Activated CD4-positive, alpha-beta T cell treated with anti-CD3 and anti-CD28 coated beads, Interleukin-2, amount 50 U/mL, for 4 hours (primary cell): ENCODE results near the gene B3GAT3.
"Not testable (repeated sequence)": the region's sequence is repeated elsewhere in the genome, so short reads cannot be mapped to it uniquely, and the experiment has no call there.

Source experiments
- DNase-seq, 2 experiments: peaks; one replicate each; pipeline ENCODE4 v3.0.0-alpha.2; 2020

The B3GAT3 gene

DNA sequence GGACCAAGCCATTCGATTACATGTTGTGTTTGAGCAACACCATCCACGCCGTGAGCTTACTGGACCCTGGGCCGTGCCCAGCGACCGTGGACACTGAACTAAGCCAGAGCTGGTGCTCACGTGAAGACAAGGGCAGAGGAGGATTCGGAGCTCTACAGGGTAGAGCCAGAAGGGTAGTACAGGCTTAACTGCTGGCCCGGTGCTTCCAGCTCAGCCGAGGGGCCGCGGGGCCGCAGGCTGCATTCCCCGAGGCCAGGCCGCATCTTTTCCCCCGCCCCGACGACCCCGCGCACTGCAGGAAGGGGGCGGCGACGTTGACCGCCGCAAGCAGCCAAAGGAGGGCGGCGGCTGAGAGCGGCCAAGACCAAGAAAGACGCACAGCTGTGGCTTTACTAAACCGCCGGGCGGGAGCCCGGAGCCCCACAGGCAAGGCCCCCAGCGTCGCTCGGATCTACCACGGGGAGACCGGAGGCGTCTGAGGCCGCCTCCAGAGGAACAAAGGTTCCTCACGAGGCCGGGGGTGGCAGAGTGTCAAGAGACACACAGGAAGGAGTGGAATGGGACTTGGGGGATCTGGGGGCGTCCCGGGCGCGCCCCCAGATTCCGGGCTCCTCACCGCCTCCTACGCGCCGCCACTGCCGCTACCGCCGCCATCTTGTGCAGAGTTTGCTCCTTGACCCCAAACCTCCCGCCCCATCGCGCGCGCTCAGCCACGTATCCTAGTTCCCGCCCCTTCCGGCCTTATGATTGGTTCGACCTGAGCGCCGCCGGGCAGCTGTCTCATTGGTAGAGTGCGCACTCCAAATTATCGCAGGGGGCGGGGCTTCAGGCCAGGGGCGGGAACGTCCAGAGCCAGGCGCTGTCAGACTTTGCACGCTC is 24.4 kb upstream of the B3GAT3 start, which contains the start of gene GANAB:
Gene GANAB (minus strand): TSS at position 668 of the 879 bp plus-strand sequence. CDS start 14 bp downstream, at position 654.
- DNase-seq: peak; percentile 99

DNA sequence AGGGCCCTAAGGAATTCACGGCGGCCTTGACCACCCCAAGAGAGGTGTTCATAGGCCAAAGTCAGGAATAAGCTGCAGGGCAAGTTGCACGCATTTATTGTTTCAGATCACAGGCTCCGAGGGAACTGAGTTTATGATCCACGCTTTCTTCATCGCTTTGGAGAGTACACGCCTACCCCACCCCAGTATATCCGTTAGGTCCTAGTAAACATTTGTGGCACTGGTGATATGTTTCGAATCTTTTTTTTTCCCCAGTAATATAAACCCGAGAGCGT is 23.8 kb upstream of the B3GAT3 start:
- no peak for DNase-seq

DNA sequence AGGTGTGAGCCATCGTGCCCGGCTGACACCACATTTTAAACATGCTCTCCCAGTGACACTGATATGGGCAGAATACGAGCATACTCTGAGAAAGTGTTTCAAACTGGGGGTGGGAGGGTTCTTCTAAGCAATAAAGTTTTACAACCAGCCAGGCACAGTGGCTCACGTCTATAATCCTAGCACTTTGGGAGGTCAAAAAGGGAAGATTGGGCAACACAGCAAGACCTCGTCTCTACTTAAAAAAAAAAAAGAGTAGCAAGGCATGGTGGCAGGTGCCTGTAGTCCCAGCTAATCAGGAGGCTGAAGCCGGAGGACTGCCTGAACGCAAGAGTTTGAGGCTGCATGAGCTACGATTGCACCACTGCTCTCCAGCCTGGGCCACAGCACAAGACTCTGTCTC is 22.4 kb upstream of the B3GAT3 start:
- DNase-seq: no peak

DNA sequence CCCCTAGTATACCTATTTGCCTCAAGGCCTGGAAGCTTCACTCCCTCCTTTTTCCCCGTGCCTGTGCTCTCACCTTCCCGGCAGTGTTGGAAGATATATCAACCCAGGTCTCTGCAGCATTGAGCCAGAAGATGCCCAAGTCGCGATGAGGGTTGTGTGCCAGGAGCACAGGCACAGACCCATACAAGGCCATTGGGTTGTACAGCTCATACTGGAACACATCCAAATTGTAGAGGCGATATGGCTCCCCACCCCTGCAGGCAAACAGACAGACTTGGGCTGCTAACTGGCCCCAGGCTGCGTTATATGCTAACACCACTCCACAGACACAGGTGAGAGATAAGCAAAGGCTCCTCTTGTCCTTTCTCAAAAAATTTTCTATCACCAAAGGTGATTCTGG is 10.7 kb upstream of the B3GAT3 start:
- DNase-seq: no peak

DNA sequence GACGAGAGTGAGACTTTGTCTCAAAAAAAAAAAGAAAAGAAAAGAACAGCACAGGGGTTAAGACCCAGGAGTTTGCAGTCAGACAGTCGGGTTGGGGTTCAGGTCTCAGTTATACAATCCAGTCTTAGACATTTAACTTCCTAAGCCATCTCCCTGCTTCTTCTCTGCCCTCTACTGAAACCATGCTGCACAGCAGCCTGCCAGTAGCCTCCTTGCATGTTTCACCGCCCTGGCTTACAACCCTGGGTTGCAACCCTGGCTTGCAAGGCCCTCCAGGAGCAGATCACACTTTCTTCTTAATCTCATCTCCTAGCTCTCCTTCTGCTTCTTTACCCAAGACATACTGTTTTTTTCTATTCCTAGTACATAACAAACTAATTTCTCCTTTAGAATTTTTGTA is 5.9 kb upstream of the B3GAT3 start:
- no peak for DNase-seq

DNA sequence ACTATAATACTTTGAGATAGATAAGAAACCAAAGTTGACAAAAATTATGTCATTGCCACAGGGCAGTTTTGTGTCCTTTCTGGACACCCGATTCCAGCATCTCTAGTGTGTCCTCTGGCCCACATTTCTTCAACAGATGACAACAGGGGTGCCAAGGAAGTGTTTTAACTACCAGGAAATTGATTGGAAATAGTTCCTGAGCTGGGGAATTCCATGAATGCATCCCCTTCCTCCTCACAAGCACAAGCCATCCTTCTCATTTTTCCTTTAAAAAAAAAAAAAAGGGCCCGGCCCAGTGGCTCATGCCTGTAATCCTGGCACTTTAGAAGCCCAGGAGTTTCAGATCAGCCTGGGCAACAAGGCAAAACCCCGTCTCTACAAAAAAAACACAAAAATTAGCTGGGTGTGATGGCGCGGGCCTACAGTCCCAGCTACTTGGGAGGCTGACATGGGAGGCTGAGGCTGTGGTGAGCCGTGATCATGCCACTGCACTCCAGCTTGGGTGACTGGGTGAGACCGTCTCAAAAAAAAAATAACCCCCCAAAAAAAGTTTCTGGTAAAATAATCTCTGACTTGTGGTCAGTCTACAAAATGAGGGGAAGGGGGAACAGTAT is 797 bp upstream of the B3GAT3 start:
- no peak for DNase-seq

DNA sequence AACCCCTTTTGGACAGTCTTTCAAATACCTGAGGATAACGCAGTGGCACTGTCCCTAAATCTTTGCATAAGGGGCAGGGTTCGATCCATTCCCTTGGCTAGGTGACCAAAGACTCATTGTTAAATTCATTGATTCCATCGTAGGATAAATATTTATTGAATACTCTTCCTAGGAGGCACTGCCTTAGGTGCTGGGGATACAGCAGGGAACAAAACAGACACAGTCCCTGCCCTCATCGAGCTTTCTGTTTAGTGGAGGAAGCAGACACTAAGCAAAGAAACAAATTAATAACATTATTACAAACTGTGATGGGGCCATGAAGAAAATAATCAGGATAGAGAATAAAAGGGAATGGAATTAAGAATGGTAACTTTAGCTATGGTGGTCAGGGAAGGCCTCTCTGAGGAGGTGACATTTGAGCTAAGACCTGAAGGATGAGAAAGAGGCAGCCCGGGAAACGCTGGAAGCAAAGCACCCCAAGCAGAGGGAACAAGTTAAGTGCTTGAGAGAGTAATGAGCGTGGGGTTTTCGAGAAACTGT is 689 bp downstream of the B3GAT3 start:
- no peak for DNase-seq

DNA sequence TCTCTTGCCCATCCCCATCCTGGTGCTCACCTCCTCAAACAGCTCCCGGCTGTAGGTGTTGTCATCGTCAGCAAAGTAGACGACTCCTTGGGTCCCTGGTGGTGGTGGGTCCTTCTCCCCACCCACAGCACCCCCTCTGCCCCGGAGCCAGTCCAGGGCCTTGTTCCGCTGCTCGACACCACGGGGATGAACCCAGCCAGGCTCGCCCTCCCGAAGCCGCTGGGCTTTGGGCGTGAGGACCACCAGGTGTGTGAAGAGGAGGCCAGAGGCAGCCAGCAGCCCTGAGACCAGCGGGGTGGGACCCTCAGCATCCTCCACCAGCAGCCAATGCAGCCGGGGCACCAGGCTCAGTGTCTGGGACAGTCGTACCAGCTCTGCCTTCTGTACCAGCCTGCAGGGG is 4.8 kb downstream of the B3GAT3 start:
- not testable (repeated sequence) for DNase-seq

DNA sequence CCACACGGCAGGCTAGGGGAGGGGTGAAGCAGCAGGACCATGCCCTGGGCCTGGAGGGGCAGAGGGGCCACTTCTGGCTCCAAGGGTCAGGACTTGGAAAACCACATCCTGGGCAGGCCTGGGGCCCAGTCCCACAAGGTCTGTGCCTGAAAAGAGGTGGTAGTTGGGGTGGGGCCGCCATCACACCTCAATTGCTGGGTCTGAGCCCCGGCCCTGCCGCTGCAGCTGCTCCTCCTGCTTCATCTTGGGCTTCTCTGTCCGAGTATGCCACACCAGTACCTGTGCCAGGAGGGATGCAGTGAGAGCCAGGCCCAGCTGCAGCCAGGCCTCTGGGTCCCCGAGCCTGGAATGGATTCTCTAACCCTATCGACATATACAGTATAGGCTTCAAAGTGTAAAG is 6.3 kb downstream of the B3GAT3 start:
- DNase-seq: no peak

DNA sequence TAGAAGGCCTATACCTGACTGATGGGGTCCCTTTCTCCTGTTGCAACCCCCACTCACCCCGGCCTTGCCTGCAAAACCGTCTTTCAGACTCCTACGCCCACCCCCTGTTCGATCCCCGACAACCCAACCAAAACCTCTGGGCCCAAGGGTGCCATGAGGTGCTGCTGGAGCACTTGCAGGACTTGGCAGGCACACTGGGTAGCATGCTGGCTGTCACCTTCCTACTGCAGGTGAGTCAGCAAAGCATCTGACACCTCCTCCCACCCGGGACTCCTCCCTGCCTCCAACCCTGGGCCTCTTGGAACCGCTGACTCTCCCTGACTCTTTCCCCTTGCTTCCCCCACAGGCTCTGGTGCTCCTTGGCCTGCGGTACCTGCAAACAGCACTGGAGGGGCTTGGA is 7.5 kb downstream of the B3GAT3 start:
- peak; percentile 28 to 36 for DNase-seq

DNA sequence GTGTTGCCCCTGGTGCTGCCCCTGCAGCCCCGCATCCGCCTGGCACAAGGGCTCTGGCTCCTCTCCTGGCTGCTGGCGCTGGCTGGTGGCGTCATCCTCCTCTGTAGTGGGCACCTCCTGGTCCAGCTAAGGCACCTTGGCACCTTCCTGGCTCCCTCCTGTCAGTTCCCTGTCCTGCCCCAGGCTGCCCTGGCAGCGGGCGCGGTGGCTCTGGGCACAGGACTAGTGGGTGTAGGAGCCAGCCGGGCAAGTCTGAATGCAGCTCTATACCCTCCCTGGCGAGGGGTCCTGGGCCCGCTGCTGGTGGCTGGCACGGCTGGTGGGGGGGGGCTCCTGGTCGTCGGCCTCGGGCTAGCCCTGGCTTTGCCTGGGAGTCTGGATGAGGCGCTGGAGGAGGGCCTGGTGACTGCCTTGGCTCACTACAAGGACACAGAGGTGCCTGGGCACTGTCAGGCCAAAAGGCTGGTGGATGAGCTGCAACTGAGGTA is 8.5 kb downstream of the B3GAT3 start:
- no peak for DNase-seq

DNA sequence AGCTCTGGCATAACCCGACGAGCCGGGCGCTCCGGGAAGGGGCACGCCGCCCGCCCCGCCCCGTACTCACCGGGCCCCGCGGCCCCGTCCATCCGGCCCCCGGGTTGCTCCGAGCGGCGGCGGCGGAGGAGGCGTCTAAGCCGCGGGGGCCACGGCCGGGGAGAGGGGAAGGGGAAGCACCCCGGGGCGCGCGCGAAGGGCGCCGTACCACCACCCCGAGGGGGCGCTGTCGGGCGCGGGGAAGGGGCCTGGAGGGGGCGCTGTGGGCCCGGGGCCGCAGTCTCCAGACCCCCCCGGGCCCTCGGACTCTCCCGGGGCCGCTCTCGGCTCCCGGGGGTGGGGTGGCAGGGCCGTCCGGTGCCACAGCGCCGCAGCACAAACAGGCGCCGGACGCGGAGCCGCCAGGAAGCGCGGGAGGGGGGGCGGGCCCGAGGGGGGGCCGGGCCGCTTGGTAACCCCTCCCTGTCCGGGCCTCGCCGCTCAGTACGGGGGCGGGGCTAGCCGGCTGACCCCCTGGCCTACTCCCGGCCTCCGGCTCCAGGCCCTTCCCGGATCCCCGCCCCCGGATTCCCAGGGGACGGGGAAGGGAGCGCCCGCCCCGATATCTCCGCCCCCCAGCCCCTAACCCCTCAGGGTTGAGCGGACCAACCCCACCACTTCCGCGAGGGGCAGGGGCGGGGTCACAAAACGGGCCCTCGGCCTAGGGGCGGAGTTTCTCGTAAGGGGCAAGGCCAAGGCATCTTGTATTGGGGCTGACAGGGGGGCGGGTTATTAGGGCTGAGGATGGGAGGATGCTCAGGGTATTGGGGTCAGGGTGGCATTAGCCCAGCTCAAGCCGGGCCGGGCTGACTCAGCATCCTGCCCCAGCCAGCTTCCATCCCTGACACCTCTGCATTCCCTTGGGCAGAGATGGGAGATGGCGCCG is 9.2 kb downstream of the B3GAT3 start, which contains the start of the genes EML3 and ROM1:
Gene EML3 (minus strand): TSS at position 410 of the 925 bp plus-strand sequence. CDS start 318 bp downstream, at position 92.
Gene ROM1 (plus strand): TSS at position 892 of the 925 bp plus-strand sequence. CDS start 25 bp downstream, at position 917.
- peak; percentile 85 to 88 for DNase-seq

DNA sequence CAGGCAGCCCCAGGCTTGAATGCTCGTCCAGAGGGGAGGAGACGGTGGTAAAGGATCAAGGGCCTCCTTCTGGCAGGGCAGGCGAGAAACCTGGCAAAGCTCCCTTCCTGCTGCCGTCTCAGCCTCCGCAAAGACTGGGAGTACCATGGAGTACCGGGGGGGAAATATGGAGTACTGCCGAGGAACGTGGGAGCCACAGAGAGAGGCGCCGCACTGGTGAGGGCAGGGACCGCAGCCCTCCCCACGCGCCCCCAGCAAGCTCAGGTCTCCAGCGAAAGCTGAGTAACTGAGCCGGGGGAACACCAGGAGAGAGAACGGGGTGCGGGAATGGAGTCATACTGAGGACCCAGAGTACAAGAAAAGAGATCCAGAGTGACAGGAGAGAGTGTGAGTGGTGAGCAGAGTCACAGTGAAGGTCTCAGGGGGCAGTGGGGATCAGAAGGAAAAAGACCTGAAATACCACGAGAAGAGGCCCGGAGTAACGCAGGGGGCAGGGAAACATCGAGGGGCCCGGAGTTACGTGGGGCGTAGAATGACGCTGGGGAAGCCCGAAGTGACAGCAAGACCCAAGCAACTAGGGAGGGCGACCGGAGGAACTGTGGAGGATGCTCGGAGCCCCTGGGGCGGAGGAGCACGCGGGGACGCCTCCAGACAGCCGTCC is 10.0 kb downstream of the B3GAT3 start:
- peak; percentile 38 to 42 for DNase-seq

DNA sequence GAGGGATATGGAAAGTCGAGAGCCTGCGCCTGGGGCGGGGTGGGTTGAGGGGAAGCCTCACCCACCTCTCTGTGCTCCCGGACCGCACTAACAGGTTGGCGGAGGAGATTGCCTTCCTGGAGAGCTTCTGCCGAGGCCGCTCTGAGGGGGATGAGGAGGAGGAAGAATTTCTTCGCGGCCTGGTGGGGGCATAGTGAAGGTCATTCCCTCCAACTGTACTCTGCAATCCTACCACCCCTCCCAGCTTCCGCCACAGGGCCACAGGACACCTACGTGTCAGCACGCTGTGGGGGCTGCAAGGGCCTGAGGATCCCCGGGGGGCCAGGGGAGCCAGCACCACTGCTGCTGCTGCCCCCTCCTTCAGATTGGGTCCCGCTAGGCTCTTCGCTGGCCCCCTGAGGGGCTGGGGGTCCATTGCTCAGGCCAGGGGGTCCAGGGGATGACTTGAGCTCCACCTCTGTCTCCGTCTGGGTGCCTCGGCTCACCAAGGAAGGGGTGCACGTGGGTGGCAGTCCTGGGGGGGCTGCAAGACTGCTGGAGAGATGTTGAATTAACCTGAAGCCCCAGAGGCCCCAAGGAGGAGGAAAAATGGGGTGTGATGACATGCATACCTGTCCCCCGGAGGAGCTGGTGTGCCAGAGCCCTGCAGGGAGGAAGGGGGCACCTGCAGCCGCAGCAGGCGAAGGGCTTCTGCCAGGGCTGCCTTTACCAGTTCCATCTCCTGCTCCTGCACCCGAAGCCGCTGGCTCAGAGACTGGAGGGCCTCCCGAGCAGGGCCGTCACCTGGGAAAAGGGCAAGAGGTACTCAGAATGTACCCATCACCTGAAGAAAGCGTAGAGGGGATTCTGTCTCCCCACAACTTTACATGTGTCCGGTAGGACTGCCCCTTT is 10.7 kb downstream of the B3GAT3 start:
- no peak for DNase-seq

DNA sequence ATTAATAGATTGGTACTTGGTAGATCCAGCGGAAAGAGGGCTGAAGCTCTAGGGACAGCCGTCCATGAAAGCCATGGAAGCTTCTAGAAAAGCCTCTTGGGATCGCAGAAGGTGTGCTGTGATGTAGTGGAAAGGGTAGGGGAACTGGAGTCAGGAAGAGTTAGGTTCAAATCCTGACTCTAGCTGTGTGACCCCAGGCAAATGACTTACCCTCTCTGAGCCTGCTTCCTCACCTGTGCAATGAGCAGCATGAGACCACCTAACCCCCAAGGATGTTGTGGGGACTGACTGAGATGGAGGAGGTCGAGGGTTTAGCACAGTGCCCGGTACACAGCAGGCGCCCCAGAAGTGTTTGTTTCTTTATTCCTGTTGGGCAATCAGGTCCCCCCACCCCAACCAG is 11.4 kb downstream of the B3GAT3 start:
- no peak for DNase-seq

DNA sequence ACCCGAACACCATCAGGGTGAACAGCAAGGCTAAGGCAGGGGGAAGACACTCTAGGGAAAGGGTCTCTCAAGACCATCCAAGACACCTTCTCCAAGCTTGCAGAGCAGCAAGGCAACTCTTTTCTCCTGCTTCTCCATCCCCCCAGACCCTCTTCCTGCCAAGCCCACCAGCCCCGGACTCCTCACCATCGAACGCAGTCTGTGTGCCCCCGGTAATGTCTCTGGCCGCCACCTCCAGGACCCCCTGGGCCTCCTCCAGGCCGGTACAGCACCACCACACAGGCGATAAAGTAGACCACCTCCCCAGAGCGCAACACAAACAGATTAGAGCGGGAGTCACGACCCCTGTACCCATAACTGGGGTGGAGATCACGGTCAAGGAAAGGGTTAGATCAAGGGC is 13.0 kb downstream of the B3GAT3 start:
- no peak for DNase-seq

DNA sequence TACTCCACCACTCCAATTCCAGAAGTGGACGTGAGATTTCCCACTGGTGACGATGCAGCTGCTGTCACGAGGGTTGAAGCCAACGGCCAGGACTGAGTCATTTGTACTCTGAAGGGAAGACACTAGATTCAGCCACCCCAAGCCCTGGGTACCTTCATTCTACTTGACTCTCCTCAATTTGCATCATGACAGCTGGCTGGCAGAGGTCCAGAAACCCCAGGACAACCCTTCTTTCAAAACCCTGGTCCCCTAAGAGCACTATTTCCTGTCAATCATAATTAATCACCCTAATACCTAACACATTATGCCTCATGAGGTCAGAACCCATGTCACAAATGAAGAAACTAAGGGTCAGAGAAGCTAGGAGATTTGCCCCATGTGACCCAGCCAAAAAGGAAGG is 14.1 kb downstream of the B3GAT3 start:
- DNase-seq: no peak

DNA sequence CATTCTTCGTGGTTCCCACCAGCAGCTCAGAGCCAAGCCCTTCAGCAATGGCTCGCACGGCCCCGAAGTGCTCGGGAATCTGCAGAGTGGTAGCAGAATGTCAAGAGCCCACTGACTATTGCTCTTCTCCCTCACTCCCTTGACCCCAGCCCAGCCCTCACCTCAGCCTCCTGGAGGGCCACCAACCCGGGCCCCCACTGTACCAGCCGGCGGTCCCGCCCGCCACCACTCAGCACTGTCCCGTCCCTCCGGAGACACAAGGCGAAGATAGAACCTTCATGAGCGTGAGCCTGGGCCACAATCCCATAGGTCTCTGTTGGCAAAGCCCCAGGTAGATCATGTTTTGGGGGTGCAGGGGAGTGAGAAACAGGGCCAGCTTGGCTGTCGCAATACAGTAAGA is 15.9 kb downstream of the B3GAT3 start:
- no peak for DNase-seq

DNA sequence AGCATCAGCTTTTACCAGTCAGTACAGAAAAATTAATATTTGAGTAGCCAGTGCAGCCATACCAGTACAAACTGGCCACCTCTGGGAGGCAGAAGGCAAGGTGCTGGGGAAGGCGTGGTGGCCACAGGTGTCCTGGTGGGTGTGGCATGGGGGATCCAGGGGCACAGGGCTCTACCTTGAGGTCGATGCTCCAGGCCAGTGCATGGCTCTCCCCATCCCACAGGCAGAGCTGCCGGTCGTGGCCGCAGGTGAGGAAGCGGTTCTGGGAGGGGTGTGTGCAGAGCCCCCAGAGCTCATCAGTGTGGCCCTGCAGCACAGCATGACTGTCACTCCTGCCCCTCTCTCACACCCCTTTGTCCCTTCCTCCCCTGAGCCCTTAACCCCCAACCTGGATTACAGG is 16.3 kb downstream of the B3GAT3 start:
- DNase-seq: no peak

DNA sequence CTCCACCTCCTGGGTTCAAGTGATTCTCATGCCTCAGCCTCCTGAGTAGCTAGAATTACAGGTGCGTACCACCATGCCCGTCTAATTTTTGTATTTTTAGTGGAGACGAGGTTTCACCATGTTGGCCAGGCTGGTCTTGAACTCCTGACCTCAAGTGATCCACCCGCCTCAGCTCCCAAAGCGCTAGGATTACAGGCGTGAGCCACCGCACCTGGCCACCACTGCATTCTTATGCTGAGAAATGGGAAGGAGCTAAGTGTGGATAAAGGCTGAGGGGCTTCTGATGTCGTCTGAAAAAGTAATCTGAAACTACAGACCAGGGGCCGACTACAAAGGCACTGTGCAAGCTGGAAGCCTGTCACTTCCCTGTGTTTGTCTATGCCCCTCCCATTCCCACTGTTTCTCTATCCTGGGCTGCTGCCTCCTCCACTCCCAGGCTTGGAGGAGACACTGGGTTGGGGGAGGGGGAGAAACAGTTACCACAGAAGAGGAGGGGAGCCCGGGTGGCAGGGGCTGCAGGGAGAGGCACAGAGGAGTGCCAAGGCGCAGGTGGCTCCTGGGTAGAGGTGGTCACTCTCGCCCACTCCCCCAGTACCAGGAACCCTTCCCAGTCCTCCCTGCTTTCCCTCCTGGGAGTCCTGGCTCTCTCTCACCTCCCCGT is 17.2 kb downstream of the B3GAT3 start:
- DNase-seq: no peak
